SK-N-SH treated with all-trans-retinoic acid at 6 μM for 48 hours (cell line): ENCODE results near the gene KLHDC8B.
A peak's percentile ranks its signal among the peaks of the same experiment; 100 is the strongest.
"Not testable (repeated sequence)": the region's sequence is repeated elsewhere in the genome, so short reads cannot be mapped to it uniquely, and the experiment has no call there.

Source experiments
- ATAC-seq: fragments of 200-7000 bp; cut with Tn5 transposase; 3 replicates; pipeline ENCODE4 v1.9.1; 2020; ENCODE audit warnings: mild to moderate bottlenecking, moderate library complexity
- BACH2 ChIP-seq: fragments of 250-450 bp; sonication (Bioruptor Pico); IDR thresholded peaks from 2 replicates; pipeline ENCODE4 v1.9.0; 2021; ENCODE audit warnings: mild to moderate bottlenecking, borderline replicate concordance
- CSDC2 ChIP-seq: fragments of 250-450 bp; sonication (Bioruptor Pico); IDR thresholded peaks from 2 replicates; pipeline ENCODE4 v1.5.0; 2020; ENCODE audit warnings: mild to moderate bottlenecking, moderate library complexity
- CSRNP3 ChIP-seq: fragments of 250-450 bp; sonication (Bioruptor Pico); IDR thresholded peaks from 2 replicates; pipeline ENCODE4 v1.5.1; 2021; ENCODE audit warnings: mild to moderate bottlenecking, moderate library complexity
- ESRRG ChIP-seq: fragments of 250-450 bp; sonication (Bioruptor Pico); IDR thresholded peaks from 2 replicates; pipeline ENCODE4 v1.6.1; 2021; ENCODE audit warnings: mild to moderate bottlenecking
- GLIS3 ChIP-seq: fragments of 250-450 bp; sonication (Bioruptor Pico); IDR thresholded peaks from 2 replicates; pipeline ENCODE4 v1.5.0; 2020; ENCODE audit warnings: mild to moderate bottlenecking, moderate library complexity
- ISL1 ChIP-seq: fragments of 250-450 bp; sonication (Bioruptor Pico); IDR thresholded peaks from 2 replicates; pipeline ENCODE4 v2.1.2; 2022; ENCODE audit warnings: mild to moderate bottlenecking, moderate library complexity
- PATZ1 ChIP-seq: fragments of 250-450 bp; sonication (Bioruptor Pico); IDR thresholded peaks from 2 replicates; pipeline ENCODE4 v1.8.0; 2020; ENCODE audit warnings: mild to moderate bottlenecking, moderate library complexity, borderline replicate concordance
- POU6F1 ChIP-seq: fragments of 250-450 bp; sonication (Bioruptor Pico); IDR thresholded peaks from 2 replicates; pipeline ENCODE4 v1.8.0; 2021; ENCODE audit warnings: low read depth, mild to moderate bottlenecking, moderate library complexity, borderline replicate concordance
- PPARA ChIP-seq: fragments of 250-450 bp; sonication (Bioruptor Pico); IDR thresholded peaks from 2 replicates; pipeline ENCODE4 v1.5.0; 2020; ENCODE audit warnings: mild to moderate bottlenecking, borderline replicate concordance
- SNAI2 ChIP-seq: fragments of 250-450 bp; sonication (Bioruptor Pico); IDR thresholded peaks from 2 replicates; pipeline ENCODE4 v1.5.0; 2020; ENCODE audit warnings: mild to moderate bottlenecking, moderate library complexity
- TCF4 ChIP-seq: fragments of 250-450 bp; sonication (Bioruptor Pico); IDR thresholded peaks from 2 replicates; pipeline ENCODE4 v1.8.0; 2021; ENCODE audit warnings: mild to moderate bottlenecking, moderate library complexity, borderline replicate concordance
- TOX ChIP-seq: fragments of 250-450 bp; sonication (Bioruptor Pico); IDR thresholded peaks from 2 replicates; pipeline ENCODE4 v1.8.0; 2021; ENCODE audit warnings: mild to moderate bottlenecking, moderate library complexity, borderline replicate concordance
- TSHZ2 ChIP-seq: fragments of 250-450 bp; sonication (Bioruptor Pico); IDR thresholded peaks from 2 replicates; pipeline ENCODE4 v1.5.0; 2020; ENCODE audit warnings: mild to moderate bottlenecking, moderate library complexity
- ZFP30 ChIP-seq: fragments of 450-650 bp; formaldehyde crosslinking; IDR thresholded peaks from 2 replicates; pipeline ENCODE4 v1.5.0; 2022; ENCODE audit warnings: mild to moderate bottlenecking, moderate library complexity
- ZNF565 ChIP-seq: fragments of 450-650 bp; formaldehyde crosslinking; conservative IDR thresholded peaks from 2 replicates; pipeline ENCODE4 v1.5.0; 2020; ENCODE audit warnings: low read depth, mild to moderate bottlenecking, moderate library complexity
- ZNF70 ChIP-seq: fragments of 450-650 bp; formaldehyde crosslinking; IDR thresholded peaks from 2 replicates; pipeline ENCODE4 v1.5.0; 2020; ENCODE audit warnings: mild to moderate bottlenecking, moderate library complexity
- ZNF8 ChIP-seq: fragments of 450-650 bp; formaldehyde crosslinking; IDR thresholded peaks from 2 replicates; pipeline ENCODE4 v1.5.0; 2020; ENCODE audit warnings: mild to moderate bottlenecking, moderate library complexity

Gene KLHDC8B

GRCh38 chr3:49213541-49213943 lies 42.1 kb downstream of the KLHDC8B start:
- no peak for TF ChIP-seq BACH2
- TF ChIP-seq CSRNP3 (CRISPR knock-in tag), result no peak
- no peak for TF ChIP-seq ZFP30 (CRISPR knock-in tag)
- TF ChIP-seq, all 23 proteins: peak for 0
- no peak for ATAC-seq

- TF ChIP-seq ZNF565 (CRISPR knock-in tag), result no peak
- no peak for TF ChIP-seq PPARA
- no peak for TF ChIP-seq ISL1 (CRISPR knock-in tag)
- no peak for TF ChIP-seq TCF4 (CRISPR knock-in tag)
- no peak for TF ChIP-seq CSDC2 (CRISPR knock-in tag)
- no peak for TF ChIP-seq CSRNP3 (CRISPR knock-in tag)
- TF ChIP-seq TOX (CRISPR knock-in tag), result no peak
- no peak for TF ChIP-seq SNAI2 (CRISPR knock-in tag)
- TF ChIP-seq ZNF70, result no peak
- TF ChIP-seq TSHZ2, result no peak
- no peak for TF ChIP-seq GLIS3 (CRISPR knock-in tag)
- no peak for TF ChIP-seq ZNF8 (CRISPR knock-in tag)
- TF ChIP-seq, all 23 proteins: peak for 0
- no peak for ATAC-seq
Observed at GRCh38 chr3:49213998-49214397, 42.6 kb downstream of the KLHDC8B start.

- ATAC-seq, result not testable (repeated sequence)
Observed at GRCh38 chr3:49216687-49217086, 45.3 kb downstream of the KLHDC8B start.

GRCh38 chr3:49217108-49217507 lies 45.7 kb downstream of the KLHDC8B start:
- ATAC-seq, result not testable (repeated sequence)

- peak; percentile 42 for ATAC-seq
- no peak for TF ChIP-seq ZNF70
- TF ChIP-seq POU6F1 (CRISPR knock-in tag), result no peak
- no peak for TF ChIP-seq PATZ1
- no peak for TF ChIP-seq TSHZ2
- TF ChIP-seq TOX (CRISPR knock-in tag), result no peak
- TF ChIP-seq CSRNP3 (CRISPR knock-in tag), result no peak
- TF ChIP-seq ESRRG (CRISPR knock-in tag), result no peak
- TF ChIP-seq, all 23 proteins: peak for 0
Observed at GRCh38 chr3:49217688-49218470, 46.5 kb downstream of the KLHDC8B start.
